ENCODE results near the gene CDT1.
A peak's percentile ranks its signal among the peaks of the same experiment; 100 is the strongest.

CDT1 gene

DNA sequence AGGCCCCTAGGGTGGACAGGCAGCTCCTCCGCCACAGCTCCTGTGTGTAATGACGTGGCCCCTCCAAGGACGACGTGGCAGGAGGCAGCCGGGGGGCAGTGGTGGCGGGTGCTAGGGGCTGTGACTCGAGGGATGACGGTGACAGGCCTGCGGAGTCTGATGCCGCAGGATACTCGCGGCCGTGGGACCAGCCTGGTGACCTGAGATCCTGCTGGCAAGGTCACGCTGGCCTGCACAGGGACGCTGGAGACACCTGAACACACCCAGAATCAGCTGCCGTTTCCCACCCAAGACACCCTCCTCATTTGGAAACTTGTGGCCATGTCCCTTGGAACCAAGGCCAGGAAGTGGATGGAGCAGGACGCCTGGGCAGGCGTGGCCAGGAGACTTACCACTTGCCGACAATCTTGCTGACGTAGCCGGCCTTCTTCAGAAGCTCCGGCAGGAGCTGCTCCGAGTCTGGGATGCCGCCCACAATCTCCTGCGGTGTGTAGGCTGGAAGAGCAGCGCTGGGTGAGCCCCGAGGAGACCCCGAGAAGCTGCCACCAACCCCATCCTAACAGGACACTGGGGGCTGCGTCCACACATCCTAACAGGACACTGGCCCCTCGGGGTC, 37.1 kb downstream of the CDT1 start:
- DNase-seq: no peak

DNA sequence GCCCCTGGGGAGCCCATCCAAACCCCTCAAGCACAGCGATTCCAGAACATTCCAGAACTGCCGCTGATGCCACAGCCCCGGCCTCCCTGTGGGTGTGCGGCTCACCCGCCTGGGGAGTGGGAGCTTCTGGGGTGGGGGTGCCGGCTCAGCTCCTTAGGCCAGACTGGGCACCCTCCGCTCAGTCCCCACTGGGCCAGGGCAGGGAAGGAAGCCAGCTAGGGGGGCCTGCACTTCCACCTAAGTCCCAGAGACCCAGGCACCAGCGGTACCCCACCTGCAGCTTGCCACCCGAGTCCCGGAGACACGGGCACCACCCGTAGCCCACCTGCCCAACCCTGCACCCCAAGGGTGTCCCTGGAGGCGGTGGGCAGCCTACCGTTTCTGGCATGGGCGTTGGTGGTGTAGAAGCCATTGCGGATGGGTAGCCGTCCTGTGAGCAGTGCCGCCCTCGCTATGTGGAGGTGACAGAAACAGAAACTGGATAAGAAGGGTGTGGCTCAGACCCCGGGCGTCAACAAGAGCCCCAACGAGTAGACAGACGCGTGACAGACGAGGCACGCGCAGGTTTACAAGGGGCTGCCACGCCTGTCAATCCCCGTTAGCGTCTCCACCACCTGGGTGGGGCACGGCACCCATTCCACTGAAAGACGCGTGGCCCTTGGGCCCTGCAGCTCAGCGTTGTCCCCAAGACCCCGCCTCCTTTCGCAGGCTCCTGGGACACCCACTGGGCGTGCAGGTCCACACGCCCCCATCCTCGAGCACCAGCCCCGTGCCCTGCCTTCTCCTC, 38.1 kb downstream of the CDT1 start:
- DNase-seq: no peak

DNA sequence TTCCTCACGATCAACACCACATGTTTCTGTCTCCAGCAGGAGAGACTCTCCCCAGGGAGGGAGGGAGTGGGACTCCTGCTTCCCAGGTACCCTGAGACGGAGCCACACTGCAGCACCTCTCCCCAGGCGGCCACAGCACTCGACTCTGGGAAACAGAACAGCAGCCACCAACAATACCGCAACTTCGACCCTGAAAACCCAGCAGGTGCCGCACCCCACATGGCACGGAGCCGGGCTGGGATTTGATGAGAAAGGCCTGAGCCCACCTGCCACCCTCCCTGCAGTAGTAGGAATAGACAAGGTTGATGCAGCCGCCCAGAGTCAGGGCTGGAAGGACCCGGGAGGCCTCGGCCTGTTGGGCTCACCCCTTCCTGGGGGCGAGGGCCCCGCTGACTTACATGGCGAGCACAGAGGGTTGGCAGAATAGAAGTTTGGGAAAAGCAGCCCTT, 38.7 kb downstream of the CDT1 start:
- DNase-seq: no peak

DNA sequence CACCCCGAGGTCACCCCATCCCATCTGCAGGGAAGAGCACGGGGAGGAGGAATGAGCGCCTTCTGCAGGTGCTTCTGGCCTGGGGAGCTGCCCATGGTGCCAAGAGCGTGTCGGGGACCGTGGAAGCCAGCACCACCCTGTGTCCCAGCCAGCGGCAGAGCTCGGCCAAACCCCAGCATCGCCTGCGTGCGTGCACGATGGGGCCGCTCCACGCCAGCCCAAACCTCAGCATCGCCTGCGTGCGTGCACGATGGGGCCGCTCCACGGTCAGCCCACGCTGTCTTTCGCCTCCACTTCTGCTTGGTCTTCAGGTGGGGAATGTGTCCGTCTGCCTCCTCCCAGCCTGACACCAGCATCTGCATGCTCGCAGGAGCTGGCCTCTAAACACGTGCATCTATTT, 39.2 kb downstream of the CDT1 start:
- no peak for DNase-seq

DNA sequence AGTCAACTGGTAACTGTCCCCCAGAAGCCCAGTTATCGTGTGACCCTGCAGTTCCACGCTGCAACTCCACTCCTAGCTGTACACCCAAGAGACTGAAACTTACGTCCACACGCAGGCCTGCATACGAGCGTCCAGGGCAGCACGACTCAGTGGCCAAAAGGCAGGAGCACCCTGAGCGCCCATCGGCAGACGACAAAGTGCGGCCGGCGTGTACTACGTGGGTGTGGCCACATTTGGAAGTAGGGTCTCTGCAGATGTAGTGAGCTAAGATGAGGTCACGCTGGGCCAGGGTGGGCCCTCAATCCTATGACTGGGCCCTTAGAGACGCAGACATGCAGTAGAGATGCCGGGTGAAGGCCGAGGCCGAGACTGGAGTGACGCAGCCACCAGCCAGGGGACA, 39.7 kb downstream of the CDT1 start:
- DNase-seq: no peak

DNA sequence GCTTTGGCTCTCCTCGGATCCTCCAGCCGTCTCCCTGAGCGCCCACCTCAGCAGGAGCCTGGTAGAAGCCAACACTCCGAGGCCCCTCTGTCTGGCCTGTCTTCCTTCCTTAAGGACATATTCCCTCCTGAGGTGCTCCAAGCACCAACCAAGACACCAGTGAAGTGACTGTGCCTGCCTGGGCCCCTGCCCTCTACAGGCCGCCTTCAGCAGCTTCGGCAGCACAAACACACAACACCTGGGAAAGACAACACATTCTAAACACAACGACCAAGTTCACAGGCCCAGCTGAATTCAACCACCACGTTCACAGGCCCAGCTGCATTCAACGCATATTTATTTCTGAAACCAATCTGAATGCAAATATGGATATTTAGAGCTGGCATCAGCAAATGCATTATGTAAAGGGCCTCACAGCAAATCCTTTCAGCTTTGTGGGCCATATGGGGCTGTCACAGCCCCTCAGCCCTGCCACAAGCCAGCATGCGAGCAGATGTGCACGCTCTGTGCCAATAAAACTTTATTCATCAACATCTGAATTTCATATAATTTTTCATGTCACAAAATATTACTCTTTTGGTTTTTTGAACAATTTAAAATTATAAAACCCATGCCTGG, 40.9 kb downstream of the CDT1 start:
- no peak for DNase-seq

DNA sequence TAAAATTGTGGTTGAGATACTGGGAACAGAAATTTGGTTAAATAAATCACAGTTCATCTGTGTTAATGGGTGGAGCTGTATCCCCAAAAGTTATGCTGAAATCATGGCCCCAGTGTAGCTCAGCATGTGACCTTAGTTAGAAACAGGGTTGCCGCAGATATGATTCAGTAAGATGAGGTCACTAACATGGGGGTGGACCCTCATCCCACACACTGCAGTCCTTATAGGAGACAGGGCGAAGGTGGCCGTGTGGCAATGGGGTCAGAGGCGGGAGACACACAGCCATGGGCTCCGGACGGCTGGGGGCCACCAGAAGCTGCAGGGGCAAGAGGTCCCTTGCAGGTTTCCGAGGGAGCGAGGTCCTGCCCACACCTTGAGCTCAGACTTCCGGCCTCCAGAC, 42.5 kb downstream of the CDT1 start:
- DNase-seq: no peak

DNA sequence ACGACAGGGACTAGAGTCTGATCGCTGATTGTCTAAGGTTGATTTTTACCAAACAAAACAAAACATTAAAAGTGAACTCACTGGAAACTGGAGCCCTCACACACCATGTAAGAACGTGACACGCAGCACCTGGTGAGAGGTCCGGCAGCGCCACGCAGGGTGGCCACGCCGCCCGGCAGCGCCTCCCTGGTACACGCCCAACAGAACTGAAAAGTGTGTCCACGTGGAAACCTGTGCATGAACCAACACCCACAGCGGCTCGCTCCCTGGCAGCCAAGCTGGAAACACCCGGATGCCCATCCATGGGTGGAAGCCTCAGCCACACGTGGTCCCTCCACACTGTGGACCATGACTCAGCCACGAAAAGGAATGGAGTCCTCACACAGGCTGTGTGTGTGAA, 44.1 kb downstream of the CDT1 start:
- no peak for DNase-seq

DNA sequence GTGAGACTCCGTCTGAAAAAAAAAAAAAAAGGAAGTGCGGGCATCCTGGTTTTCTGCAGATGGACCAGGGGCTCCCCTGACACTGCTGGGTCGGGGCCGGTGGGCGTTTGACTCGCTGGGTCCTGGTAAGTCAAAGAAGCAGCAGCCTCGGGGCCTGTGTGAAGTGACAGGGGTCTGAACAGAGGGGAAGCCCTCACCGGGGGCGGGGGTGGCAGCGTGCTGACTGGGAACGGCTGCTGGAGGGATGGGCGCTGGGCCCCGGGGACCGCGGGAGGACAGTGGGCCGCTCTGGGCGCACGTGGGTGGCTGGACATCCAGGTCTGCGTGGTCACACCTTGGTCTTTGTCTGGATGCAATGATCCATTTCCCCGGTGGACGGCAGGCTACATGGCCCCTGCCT, 45.0 kb downstream of the CDT1 start:
- DNase-seq: no peak

DNA sequence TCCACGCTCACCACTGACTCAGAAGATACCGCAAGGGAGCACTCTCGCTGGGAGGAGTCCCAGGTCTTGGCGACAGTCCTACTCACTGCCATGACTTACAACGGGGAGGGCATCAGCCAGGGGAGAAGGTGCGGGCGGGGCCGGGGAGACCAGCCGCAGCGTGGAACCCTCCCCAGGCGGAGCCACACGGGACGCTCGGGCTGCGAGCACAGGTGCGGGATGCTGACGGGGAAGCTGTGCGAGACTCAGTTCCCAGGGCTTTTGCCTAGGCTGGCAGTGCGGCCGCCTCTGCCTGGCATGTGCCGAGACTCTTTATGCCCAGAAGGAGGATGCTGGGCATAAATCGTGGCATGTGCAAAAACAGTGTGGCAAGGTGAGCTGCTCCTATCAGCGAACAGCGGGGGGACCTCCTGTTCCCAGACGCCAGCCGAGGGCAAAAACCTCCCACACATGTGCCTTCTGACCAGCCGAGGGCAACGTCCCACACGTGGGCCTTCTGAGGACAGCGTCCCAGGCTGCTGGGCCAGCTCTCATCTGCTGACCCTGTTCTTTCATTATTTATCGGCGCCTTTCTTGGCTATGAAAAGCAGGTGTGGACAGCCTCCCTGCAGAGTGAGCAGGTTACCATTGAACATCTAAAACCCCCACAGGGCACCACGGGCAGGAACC, 47.1 kb downstream of the CDT1 start:
- DNase-seq: no peak

DNA sequence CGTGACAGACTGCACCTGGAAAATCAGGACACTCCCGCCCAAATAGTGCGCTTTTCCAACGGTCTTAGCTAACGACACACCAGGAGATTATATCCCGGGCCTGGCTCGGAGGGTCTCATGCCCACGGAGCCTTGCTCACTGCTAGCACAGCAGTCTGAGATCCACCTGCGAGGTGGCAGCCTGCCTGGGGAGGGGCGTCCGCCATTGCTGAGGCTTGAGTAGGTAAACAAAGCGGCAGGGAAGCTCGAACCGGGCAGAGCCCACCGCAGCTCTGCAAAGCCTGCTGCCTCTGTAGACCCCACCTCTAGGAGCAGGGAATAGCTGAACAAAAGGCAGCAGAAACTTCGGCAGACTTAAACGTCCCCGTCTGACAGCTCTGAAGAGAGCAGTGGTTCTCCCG, 48.0 kb downstream of the CDT1 start:
- no peak for DNase-seq

DNA sequence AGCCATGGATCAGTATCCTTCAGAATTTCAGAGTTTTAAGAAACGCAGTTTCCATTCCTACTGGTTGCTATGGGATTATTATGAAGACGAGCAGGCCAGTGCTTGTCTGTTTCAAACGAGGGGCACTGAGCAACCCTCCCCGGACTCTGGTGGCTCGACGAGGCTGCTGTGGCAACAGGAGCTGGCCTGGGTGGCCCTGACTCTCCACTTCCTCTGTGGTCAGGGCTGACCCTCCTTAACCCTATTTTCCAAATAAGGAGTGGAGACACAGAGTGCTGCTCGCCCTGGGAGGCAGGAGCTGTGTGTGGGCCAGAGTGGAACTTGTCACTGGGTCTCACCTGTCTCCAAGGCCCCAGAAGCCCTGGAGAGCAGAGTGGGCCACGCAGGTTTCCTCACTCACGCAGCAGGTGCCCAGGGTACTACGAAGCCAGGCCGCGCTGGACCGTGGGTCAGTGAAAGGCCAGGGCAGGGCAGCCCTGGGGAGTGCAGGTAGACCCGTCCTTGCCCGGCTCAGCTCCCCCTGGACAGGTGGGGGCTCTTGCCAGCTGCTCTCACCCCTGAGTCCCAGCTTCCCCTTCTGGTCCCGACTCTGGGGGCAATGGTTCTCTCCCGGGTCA, 49.8 kb downstream of the CDT1 start:
- DNase-seq: no peak

DNA sequence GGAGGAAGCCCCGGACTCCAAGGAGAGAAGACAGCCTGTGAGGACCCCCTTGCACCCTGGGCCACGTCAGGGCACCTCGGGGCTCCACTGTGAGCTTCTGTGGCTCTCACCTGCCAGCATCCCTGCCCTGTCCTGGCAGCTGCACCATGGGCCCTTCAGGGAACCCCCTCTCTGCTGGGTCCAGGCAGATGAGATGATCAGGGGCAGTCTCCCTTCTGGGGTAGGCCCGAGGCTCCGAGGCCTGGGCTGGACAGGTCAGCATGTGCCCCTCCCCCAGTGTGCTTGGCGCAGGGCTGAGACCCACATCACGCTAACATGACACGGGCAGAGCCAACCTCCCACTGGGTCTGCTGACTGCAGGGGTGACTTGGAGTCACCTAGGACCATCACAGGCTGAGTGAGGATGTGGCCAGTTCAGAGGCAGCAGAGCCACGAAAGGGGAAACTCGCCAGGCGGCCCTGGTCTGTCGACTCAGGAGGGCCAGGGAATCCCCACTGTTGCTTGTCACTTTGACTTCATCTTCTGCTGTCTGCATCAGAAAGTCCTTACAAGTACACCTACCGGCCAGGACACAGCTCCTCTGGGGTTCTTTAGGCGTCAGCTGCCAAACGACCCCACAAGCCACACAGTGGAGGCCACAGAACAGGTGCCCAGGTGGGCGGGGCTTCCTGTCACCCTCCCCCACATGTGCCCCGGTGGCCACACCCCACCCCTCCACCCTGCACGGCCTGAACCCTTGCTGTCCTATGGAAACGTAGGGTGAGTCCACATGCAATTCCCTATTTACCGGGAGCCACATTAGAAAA, 50.9 kb downstream of the CDT1 start:
- DNase-seq: peak; percentile 11

DNA sequence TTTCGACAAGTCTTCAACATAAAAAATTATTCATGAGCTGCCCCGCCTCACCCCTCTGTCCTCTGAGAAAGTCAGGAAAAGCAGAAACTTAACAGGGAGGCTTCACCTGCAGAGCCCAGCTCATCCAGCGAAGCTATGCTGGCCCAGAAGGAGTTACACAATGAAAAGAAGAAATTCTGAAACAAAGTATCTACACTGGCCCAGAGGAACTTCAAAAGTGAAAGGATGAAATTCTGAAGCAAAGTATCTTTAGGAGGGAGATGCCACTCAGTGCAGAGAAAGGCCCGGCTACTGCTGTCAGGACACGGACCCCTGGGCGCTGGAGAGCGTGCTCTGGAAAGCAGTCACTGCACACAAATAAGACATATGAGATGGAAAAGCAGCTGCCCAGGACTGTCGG, 51.6 kb downstream of the CDT1 start:
- DNase-seq: no peak

DNA sequence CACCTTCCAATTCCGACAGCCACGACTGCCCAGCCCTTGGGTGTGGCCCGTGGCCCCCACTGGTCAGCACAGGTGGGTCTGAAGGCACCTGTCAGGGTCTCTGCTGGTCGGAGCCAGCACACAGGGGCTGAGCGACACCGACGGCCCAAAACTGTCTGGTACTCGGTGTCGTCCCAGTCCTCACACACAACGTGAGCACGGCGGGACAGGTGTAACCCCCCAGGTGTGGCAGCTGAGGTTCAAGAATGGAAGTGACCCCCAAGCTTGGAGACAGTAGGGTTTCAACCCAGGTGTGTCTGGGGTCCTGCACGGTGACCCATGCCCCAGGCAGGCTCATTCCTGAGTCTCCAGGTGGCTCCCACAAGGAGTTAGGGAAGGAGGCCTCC, 52.1 kb downstream of the CDT1 start:
- no peak for DNase-seq

DNA sequence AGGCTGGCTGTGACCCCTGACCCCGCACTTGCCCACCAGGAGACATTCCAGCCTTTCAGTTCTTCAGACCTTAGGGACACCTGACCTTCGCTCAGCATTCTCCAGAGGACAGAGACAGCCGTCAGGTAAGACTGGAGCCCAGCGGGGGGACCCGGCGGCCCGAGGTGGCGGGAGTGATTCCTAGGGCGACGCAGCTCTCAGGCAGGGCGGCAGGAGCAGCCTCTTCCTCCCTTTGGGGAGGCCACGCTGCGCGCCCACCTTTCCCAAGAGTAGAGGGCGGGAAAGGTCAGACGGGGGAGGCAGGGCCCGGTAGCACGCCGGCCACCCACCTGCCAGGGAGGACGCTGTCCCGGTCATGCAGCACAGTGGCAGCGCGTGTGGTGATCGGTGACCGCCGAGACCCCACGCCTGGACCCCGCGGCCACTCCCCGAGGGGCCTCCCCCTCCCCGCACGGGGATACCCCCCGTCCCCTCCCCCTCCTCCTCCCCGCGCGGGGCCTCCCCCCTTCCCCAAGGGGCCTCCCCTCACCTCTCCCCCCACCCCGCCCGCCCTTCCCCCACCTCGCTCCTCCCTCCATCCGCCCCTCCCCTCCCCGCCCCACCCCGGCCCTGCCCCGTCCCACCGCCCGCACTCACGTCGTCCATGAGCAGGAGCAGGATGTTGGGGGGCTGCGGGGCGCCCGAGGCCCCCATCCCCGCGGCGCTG, 52.7 kb downstream of the CDT1 start:
- DNase-seq: no peak

DNA sequence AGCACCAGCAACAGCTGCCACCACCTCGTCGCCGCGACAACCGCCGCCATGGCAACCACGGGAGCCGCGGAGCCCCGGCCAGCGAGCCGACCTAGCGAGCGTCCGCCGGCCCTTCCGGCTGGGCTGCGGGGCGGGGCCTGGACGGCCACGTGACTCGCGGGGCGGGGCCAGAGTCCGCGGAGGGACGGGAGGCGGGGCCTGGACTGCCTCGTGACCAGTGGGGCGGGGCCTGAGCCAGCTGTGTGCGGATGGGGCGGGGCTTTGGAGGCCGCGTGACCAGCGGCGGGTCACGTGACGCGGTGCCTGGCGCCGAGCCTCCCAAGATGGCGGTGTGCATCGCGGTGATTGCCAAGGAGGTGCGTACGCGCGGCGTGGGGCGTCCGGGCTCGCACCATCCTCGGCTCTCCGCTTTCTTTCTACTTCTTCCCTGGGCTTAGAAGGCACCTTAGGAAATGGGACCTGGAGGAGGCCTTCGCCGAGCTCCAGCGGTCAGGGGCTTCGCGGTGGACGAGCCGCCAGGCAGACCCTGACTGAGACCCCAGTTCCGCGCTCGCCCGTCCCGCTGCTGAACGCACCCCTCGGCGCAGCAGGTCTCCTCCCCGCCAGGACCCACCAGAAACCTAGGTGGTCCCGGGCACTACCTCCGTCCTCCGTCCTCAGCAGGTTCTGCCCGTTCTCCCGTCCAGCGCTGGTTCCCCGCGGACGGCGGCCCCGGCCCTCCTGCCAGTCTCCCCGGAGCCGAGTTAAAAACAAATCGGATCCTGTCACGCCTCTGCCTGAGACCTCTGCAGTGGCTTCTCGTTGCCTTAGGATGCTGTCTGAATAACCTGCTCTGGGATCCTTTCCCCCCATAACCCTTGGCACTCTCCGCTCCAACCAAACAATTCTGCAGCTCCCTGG, 53.5 kb downstream of the CDT1 start, which contains the start of the genes GALNS and TRAPPC2L:
Gene GALNS (minus strand): TSS at position 120 of the 900 bp plus-strand sequence. CDS start 70 bp downstream, at position 50.
Gene TRAPPC2L (plus strand): TSS at position 300 of the 900 bp plus-strand sequence. CDS start 24 bp downstream, at position 324.
- DNase-seq: peak; percentile 99

DNA sequence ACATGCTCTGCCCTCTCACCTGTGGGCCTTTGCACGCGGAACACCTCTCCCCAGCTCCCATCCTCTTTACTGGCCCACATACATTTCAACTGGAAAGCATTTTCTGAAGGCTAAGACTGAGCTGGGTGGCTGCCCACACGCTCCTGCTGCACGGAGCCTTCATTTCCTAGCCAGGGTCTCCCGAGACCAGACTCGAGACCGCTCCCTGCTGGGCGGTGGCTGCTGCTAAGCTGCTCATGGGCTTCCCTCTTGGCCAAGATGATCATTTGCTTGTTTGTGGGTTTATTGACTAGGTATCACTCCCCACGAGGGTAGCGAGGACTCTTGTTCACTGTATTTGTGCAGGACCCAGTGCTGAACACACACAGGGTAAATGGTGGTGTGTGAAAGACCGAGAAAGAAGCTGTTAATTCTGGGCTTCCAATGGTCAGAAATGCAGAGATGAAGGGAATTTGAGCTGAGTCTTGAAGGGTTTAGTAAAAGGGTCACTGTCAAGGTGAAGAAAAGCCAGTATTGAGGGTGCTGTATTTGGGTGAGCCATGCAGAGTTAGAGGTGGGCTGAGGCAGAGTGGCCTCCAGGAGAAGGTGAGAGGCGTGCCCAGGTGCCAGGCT, 54.2 kb downstream of the CDT1 start:
- peak; percentile 80 for DNase-seq

Measured in activated naive CD4-positive, alpha-beta T cell treated with Interleukin-2 at 50 U/mL for 16 hours (primary cell).